Peyer's patch (tissue), 4 donors: ENCODE data around the gene KRTAP9-7. TPM values are rescaled to one million over a fixed set of nuclear protein-coding genes. Genes with fewer than 3 reads are reported as not detected.
"Not testable (repeated sequence)": the region's sequence is repeated elsewhere in the genome, so short reads cannot be mapped to it uniquely, and the experiment has no call there.

ENCODE experiments used
- DNase-seq, 3 donors: peaks; one replicate each; pipeline ENCODE4 v3.0.0-alpha.2; 2017 to 2019
- H3K27ac ChIP-seq, 4 donors: fragments of 200-600 bp; sonication (generic); one replicate each; pipeline ENCODE4 v1.5.1; 2016 to 2019
- H3K27me3 ChIP-seq, 2 donors: fragments of 200-600 bp; sonication (generic); one replicate each; pipeline ENCODE4 v1.5.1; 2019
- H3K36me3 ChIP-seq, 3 donors: fragments of 200-600 bp; sonication (generic); one replicate each; pipeline ENCODE4 v1.5.1; 2016 to 2019
- H3K4me1 ChIP-seq, 4 donors: fragments of 200-600 bp; sonication (generic); one replicate each; pipeline ENCODE4 v1.5.1; 2016 to 2019
- H3K4me3 ChIP-seq, 4 donors: fragments of 200-600 bp; sonication (generic); 1 replicate in 3 of 4; 2 replicates in 1 of 4; pipeline ENCODE4 v1.5.1; 2016 to 2019; ENCODE audit warnings: mild to moderate bottlenecking in 1 of 4
- H3K9me3 ChIP-seq, 4 donors: fragments of 200-600 bp; sonication (generic); one replicate each; pipeline ENCODE4 v1.5.1; 2016 to 2019; ENCODE audit warnings: mild to moderate bottlenecking in 1 of 4
- POLR2A ChIP-seq, 2 donors: fragments of 450-650 bp; IDR thresholded peaks; one replicate each; pipeline ENCODE4 v1.5.1; 2017; ENCODE audit warnings: antibody characterized with exemption in 2 of 2, mild to moderate bottlenecking in 2 of 2, moderate library complexity in 2 of 2
- total RNA-seq, 4 donors: library from RNA; depleted of rRNA; stranded (reverse); fragments of >200 nt; gene quantifications; one replicate each; pipeline ENCODE4 v1.1.0, GENCODE V29; 2016
- TF ChIP-seq, protein P1 (sequence below), 6 experiments: fragments of 450-650 bp in 4 of 6; fragments of 200-600 bp in 2 of 6; sonication (generic) in 1 of 6; IDR thresholded peaks; one replicate each; pipeline ENCODE4 v1.5.1; 2017 to 2019; ENCODE audit warnings: antibody characterized with exemption in 6 of 6, mild to moderate bottlenecking in 3 of 6, moderate library complexity in 1 of 6

Gene KRTAP9-7
- total RNA-seq, 4 donors from 2014 or later: not detected

- DNase-seq: no peak
- Histone ChIP-seq H3K36me3 (no peaks in the 10 kb centered on the region), H3K27me3 (no peaks in the 10 kb centered on the region), H3K4me3 (no peak overlapping the region), H3K27ac (no peak overlapping the region), H3K9me3 (no peaks in the 10 kb centered on the region), H3K4me1 (no peaks in the 10 kb centered on the region)
- TF ChIP-seq POLR2A (IDR thresholded peaks at IDR 0.05): no peak
- TF ChIP-seq, protein P1, sequence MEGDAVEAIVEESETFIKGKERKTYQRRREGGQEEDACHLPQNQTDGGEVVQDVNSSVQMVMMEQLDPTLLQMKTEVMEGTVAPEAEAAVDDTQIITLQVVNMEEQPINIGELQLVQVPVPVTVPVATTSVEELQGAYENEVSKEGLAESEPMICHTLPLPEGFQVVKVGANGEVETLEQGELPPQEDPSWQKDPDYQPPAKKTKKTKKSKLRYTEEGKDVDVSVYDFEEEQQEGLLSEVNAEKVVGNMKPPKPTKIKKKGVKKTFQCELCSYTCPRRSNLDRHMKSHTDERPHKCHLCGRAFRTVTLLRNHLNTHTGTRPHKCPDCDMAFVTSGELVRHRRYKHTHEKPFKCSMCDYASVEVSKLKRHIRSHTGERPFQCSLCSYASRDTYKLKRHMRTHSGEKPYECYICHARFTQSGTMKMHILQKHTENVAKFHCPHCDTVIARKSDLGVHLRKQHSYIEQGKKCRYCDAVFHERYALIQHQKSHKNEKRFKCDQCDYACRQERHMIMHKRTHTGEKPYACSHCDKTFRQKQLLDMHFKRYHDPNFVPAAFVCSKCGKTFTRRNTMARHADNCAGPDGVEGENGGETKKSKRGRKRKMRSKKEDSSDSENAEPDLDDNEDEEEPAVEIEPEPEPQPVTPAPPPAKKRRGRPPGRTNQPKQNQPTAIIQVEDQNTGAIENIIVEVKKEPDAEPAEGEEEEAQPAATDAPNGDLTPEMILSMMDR (IDR thresholded peaks at IDR 0.05): no peak
These were observed 10.9 kb upstream of the KRTAP9-7 start for GRCh38 chr17:41264599-41264998.

GRCh38 chr17:41265078-41265477 lies 10.4 kb upstream of the KRTAP9-7 start, which contains the start of gene KRTAP9-6:
KRTAP9-6 (plus strand) TSS chr17:41265378; CDS start chr17:41265378, 0 bp downstream.
- Histone ChIP-seq H3K4me3 (no peak within 1 kb of the TSS), H3K36me3 (no peaks in the 10 kb centered on the region), H3K27me3 (no peaks in the 10 kb centered on the region), H3K9me3 (no peaks in the 10 kb centered on the region), H3K27ac (no peak within 1 kb of the TSS), H3K4me1 (no peaks in the 10 kb centered on the region)
- DNase-seq: no peak
- TF ChIP-seq, protein P1 (IDR thresholded peaks at IDR 0.05): no peak
- no peak for TF ChIP-seq POLR2A (IDR thresholded peaks at IDR 0.05)

GRCh38 chr17:41267711-41268110 lies 7.8 kb upstream of the KRTAP9-7 start:
- H3K36me3 ChIP-seq: no peaks in the 10 kb centered on the region
- DNase-seq: no peak
- H3K27ac ChIP-seq: no peak overlapping the region
- no peak overlapping the region for H3K4me3 ChIP-seq
- H3K9me3 ChIP-seq: no peaks in the 10 kb centered on the region
- H3K4me1 ChIP-seq: no peaks in the 10 kb centered on the region
- TF ChIP-seq, protein P1 (IDR thresholded peaks at IDR 0.05): no peak
- TF ChIP-seq POLR2A (IDR thresholded peaks at IDR 0.05): no peak
- no peaks in the 10 kb centered on the region for H3K27me3 ChIP-seq

DNA sequence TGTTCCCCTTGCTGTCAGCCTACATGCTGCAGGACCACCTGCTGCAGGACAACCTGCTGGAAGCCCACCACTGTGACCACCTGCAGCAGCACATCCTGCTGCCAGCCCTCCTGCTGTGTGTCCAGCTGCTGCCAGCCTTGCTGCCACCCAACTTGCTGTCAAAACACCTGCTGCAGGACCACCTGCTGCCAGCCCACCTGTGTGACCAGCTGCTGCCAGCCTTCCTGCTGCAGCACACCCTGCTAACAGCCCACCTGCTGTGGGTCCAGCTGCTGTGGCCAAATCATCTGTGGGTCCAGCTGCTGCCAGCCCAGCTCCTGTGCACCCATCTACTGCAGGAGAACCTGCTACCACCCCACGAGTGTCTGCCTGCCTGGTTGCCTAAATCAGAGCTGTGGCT lies 4.2 kb upstream of the KRTAP9-7 start:
- DNase-seq, H3K9me3 ChIP-seq, H3K4me1 ChIP-seq, H3K36me3 ChIP-seq, H3K27ac ChIP-seq, H3K27me3 ChIP-seq, H3K4me3 ChIP-seq: not testable (repeated sequence)

GRCh38 chr17:41271858-41272257 lies 3.6 kb upstream of the KRTAP9-7 start:
- H3K4me3 ChIP-seq: no peak overlapping the region
- no peaks in the 10 kb centered on the region for H3K27me3 ChIP-seq
- H3K27ac ChIP-seq: no peak overlapping the region
- TF ChIP-seq, protein P1 (IDR thresholded peaks at IDR 0.05): no peak
- no peak for TF ChIP-seq POLR2A (IDR thresholded peaks at IDR 0.05)
- no peak for DNase-seq
- H3K4me1 ChIP-seq: no peaks in the 10 kb centered on the region
- H3K36me3 ChIP-seq: no peaks in the 10 kb centered on the region
- H3K9me3 ChIP-seq: no peaks in the 10 kb centered on the region

GRCh38 chr17:41278176-41278955 lies 2.9 kb downstream of the KRTAP9-7 start:
- Histone ChIP-seq H3K4me1 (no peaks in the 10 kb centered on the region), H3K27me3 (no peaks in the 10 kb centered on the region), H3K27ac (no peak overlapping the region), H3K9me3 (no peaks in the 10 kb centered on the region), H3K4me3 (no peak overlapping the region), H3K36me3 (no peaks in the 10 kb centered on the region)
- DNase-seq: no peak
- TF ChIP-seq, protein P1 (IDR thresholded peaks at IDR 0.05): no peak
- no peak for TF ChIP-seq POLR2A (IDR thresholded peaks at IDR 0.05)
